Panc1 (cell line): ENCODE measurements around the gene HTR2B. TPM values are rescaled to one million over a fixed set of nuclear protein-coding genes. Genes with fewer than 3 reads are reported as not detected.

Source experiments
- ATAC-seq: fragments of 200-7000 bp; cut with Tn5 transposase; 2 replicates; pipeline ENCODE4 v1.9.1; 2020; ENCODE audit warnings: mild to moderate bottlenecking, moderate library complexity
- BruUV-seq: library from RNA; stranded (reverse); fragments of 400-500 nt; replicated peaks from 2 replicates; lab custom pipeline; 2021; lab: Mats Ljungman, UMichigan
- CTCF ChIA-PET: fragments of 300-600 bp; sonication (Branson Sonifier 250); formaldehyde crosslinking; loops from one replicate; lab custom pipeline; 2022; ENCODE audit warnings: antibody characterized with exemption; lab: Charles Lee
- POLR2A ChIA-PET: fragments of 300-600 bp; sonication (Branson Sonifier 250); formaldehyde crosslinking; loops from one replicate; lab custom pipeline; 2022; ENCODE audit warnings: antibody characterized with exemption; lab: Charles Lee
- DNase-seq: peaks from one replicate; pipeline ENCODE4 v3.0.0-alpha.2; 2010; ENCODE audit warnings: low read depth, low spot score
- H3K27ac ChIP-seq: 2 replicates; pipeline ENCODE4 v1.5.1; 2011; ENCODE audit warnings: mild to moderate bottlenecking, low read length, inconsistent platforms
- H3K27me3 ChIP-seq: fragments of 200-500 bp; sonication (Bioruptor generic); 2 replicates; pipeline ENCODE4 v1.6.0; 2014; ENCODE audit warnings: low read length, inconsistent platforms; ENCODE audit not compliant: control insufficient read depth, insufficient read depth
- H3K36me3 ChIP-seq: fragments of 200-500 bp; sonication (Bioruptor generic); 2 replicates; pipeline ENCODE4 v1.5.1; 2014; ENCODE audit warnings: inconsistent platforms, mild to moderate bottlenecking, low read length, moderate library complexity; ENCODE audit not compliant: control insufficient read depth, insufficient read depth
- H3K4me1 ChIP-seq: 2 replicates; pipeline ENCODE4 v1.5.1; 2011; ENCODE audit warnings: inconsistent platforms, mild to moderate bottlenecking, low read length, moderate library complexity; ENCODE audit not compliant: control insufficient read depth, insufficient read depth
- H3K4me3 ChIP-seq, 2 experiments: 2 replicates each; pipeline ENCODE4 v1.5.1; 2011 to 2012; ENCODE audit warnings: low read depth in 2 of 2, low read length in 2 of 2, mild to moderate bottlenecking in 2 of 2, inconsistent platforms in 1 of 2, moderate library complexity in 1 of 2
- H3K9me3 ChIP-seq: fragments of 200-500 bp; sonication (Bioruptor generic); 2 replicates; pipeline ENCODE4 v1.5.1; 2014; ENCODE audit warnings: low read depth, mild to moderate bottlenecking, inconsistent platforms, low read length, moderate library complexity; ENCODE audit not compliant: control insufficient read depth, insufficient read depth
- POLR2AphosphoS5 ChIP-seq: IDR thresholded peaks from 2 replicates; pipeline ENCODE4 v1.6.1; 2012; ENCODE audit warnings: mild to moderate bottlenecking, low read depth, low read length, moderate library complexity
- SIN3A ChIP-seq: IDR thresholded peaks from 2 replicates; pipeline ENCODE4 v1.6.1; 2012; ENCODE audit warnings: low read depth, mild to moderate bottlenecking, low read length, moderate library complexity, borderline replicate concordance; ENCODE audit not compliant: insufficient read depth
- TCF7L2 ChIP-seq: IDR thresholded peaks from 2 replicates; pipeline ENCODE4 v1.6.1; 2011; ENCODE audit warnings: mild to moderate bottlenecking, low read depth, low read length, inconsistent platforms
- in situ Hi-C: cut with HindIII; loops from 2 replicates; pipeline ENCODE4 v1.10.0; 2016; ENCODE audit warnings: low sequenced_read_pairs, low pct_unique_long_range_greater_than_20kb
- intact Hi-C: fragments of 100-400 bp; cut with micrococcal nuclease; formaldehyde crosslinking; loops from one replicate; pipeline ENCODE4 v1.10.0; 2022; ENCODE audit not compliant: unreplicated experiment
- total RNA-seq: library from RNA; stranded (reverse); gene quantifications from one replicate; pipeline ENCODE4 v1.2.1, GENCODE V29; 2021; ENCODE audit not compliant: unreplicated experiment
- TF ChIP-seq, protein P1 (sequence below), 2 experiments: IDR thresholded peaks; 2 replicates each; pipeline ENCODE4 v1.6.1; 2011 to 2012; ENCODE audit warnings: low read depth in 2 of 2, control low read depth in 1 of 2, low read length in 1 of 2, mild to moderate bottlenecking in 1 of 2, moderate library complexity in 1 of 2; ENCODE audit not compliant: insufficient read depth in 1 of 2
- TF ChIP-seq, protein P2 (sequence below): fragments of 450-650 bp; IDR thresholded peaks from 2 replicates; pipeline ENCODE4 v1.5.1; 2017; ENCODE audit warnings: mild to moderate bottlenecking

HTR2B gene
- total RNA-seq, 1 experiment from 2014 or later, result not detected

DNA sequence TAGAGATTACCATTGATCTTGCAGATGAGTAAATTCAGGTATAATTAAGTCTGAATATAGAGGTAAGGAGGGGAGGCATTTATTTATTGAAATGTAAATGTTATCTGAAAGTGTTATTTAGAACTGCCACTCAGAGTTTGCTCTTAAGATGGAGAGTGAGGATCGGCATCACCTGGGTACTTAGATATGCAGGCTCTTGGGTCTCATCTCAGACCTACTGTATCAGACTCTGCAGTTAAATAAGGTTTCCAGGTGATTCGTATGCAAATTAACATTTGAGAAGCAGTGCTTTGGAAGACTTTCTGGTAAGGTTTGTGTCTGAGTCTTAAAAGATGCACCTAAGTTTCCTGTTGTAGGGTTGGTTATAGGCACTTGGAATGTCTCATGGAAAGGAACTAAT, 9.2 kb downstream of the HTR2B start:
- intact Hi-C loops, result no loop called here
- Histone ChIP-seq H3K4me1 (peaks cover 5% of the 10 kb centered on the region; the same call in 1 of the 2 replicates), H3K27ac (no peak overlapping the region; the same call in 1 of the 2 replicates), H3K27me3 (no peaks in the 10 kb centered on the region), H3K36me3 (peaks cover 23% of the 10 kb centered on the region), H3K4me3 (no peak overlapping the region), H3K9me3 (no peaks in the 10 kb centered on the region)
- DNase-seq (no peak), ATAC-seq (no peak)
- CTCF ChIA-PET, result no interaction called here
- no TSS peak for BruUV-seq
- TF ChIP-seq TCF7L2, result no peak
- POLR2A ChIA-PET, result no interaction called here
- in situ Hi-C loops, result no loop called here

GRCh38 chr2:231113489-231113888, 11.4 kb downstream of the HTR2B start:
- intact Hi-C loops, result no loop called here
- no peak for ATAC-seq
- BruUV-seq, result no TSS peak
- Histone ChIP-seq H3K27me3 (no peaks in the 10 kb centered on the region), H3K4me3 (no peak overlapping the region), H3K27ac (no peak overlapping the region), H3K36me3 (peaks cover 34% of the 10 kb centered on the region), H3K9me3 (no peaks in the 10 kb centered on the region), H3K4me1 (peaks cover 5% of the 10 kb centered on the region; the same call in 1 of the 2 replicates)
- ChIA-PET POLR2A (no interaction called here), CTCF (no interaction called here)
- in situ Hi-C loops, result no loop called here
- no peak for DNase-seq
- no peak for TF ChIP-seq SIN3A
- TF ChIP-seq, protein P1, sequence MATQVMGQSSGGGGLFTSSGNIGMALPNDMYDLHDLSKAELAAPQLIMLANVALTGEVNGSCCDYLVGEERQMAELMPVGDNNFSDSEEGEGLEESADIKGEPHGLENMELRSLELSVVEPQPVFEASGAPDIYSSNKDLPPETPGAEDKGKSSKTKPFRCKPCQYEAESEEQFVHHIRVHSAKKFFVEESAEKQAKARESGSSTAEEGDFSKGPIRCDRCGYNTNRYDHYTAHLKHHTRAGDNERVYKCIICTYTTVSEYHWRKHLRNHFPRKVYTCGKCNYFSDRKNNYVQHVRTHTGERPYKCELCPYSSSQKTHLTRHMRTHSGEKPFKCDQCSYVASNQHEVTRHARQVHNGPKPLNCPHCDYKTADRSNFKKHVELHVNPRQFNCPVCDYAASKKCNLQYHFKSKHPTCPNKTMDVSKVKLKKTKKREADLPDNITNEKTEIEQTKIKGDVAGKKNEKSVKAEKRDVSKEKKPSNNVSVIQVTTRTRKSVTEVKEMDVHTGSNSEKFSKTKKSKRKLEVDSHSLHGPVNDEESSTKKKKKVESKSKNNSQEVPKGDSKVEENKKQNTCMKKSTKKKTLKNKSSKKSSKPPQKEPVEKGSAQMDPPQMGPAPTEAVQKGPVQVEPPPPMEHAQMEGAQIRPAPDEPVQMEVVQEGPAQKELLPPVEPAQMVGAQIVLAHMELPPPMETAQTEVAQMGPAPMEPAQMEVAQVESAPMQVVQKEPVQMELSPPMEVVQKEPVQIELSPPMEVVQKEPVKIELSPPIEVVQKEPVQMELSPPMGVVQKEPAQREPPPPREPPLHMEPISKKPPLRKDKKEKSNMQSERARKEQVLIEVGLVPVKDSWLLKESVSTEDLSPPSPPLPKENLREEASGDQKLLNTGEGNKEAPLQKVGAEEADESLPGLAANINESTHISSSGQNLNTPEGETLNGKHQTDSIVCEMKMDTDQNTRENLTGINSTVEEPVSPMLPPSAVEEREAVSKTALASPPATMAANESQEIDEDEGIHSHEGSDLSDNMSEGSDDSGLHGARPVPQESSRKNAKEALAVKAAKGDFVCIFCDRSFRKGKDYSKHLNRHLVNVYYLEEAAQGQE (IDR thresholded peaks at IDR 0.05; ENCODE audit: insufficient read depth in 1 of 2, low read depth in 2 of 2, low read length in 1 of 2), result no peak
- no peak for TF ChIP-seq POLR2AphosphoS5

- Histone ChIP-seq H3K27ac (no peak overlapping the region), H3K27me3 (no peaks in the 10 kb centered on the region)
These were observed 12.9 kb downstream of the HTR2B start for GRCh38 chr2:231111987-231112386.

More at GRCh38 chr2:231111987-231112386, 12.9 kb downstream of the HTR2B start:
- H3K36me3 ChIP-seq, result peaks cover 42% of the 10 kb centered on the region
- H3K4me1 ChIP-seq, result no peaks in the 10 kb centered on the region; the same call in 1 of the 2 replicates
- in situ Hi-C loops (no loop called here), intact Hi-C loops (no loop called here)
- no peaks in the 10 kb centered on the region for H3K9me3 ChIP-seq
- ChIA-PET CTCF (no interaction called here), POLR2A (interaction anchor here (0.6 kb wide), 1 partner anchor 73 kb away, joined by 4 read pairs; no protein-coding TSS in a partner anchor)
- DNase-seq, result no peak
- BruUV-seq, result no TSS peak
- TF ChIP-seq, protein P2, sequence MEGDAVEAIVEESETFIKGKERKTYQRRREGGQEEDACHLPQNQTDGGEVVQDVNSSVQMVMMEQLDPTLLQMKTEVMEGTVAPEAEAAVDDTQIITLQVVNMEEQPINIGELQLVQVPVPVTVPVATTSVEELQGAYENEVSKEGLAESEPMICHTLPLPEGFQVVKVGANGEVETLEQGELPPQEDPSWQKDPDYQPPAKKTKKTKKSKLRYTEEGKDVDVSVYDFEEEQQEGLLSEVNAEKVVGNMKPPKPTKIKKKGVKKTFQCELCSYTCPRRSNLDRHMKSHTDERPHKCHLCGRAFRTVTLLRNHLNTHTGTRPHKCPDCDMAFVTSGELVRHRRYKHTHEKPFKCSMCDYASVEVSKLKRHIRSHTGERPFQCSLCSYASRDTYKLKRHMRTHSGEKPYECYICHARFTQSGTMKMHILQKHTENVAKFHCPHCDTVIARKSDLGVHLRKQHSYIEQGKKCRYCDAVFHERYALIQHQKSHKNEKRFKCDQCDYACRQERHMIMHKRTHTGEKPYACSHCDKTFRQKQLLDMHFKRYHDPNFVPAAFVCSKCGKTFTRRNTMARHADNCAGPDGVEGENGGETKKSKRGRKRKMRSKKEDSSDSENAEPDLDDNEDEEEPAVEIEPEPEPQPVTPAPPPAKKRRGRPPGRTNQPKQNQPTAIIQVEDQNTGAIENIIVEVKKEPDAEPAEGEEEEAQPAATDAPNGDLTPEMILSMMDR, result no peak
- TF ChIP-seq, protein P1 (IDR thresholded peaks at IDR 0.05; ENCODE audit: insufficient read depth in 1 of 2, low read depth in 2 of 2, low read length in 1 of 2), result no peak
- TF ChIP-seq SIN3A (no peak), POLR2AphosphoS5 (no peak), TCF7L2 (no peak)
- no peak overlapping the region for H3K4me3 ChIP-seq
- ATAC-seq, result no peak
